Neural cell (in vitro differentiated cells): ENCODE data around the gene GAD2.

ENCODE experiments used
- CTCF ChIP-seq: fragments of 450-650 bp; IDR thresholded peaks from 2 replicates; pipeline ENCODE4 v1.5.1; 2014; ENCODE audit warnings: antibody characterized with exemption, mild to moderate bottlenecking, moderate library complexity; ENCODE audit not compliant: poor library complexity, severe bottlenecking
- EZH2 ChIP-seq: fragments of 200-600, 300-800 bp; shearing (Covaris generic), sonication (generic); IDR thresholded peaks from 2 replicates; pipeline ENCODE4 v1.6.1; 2014; ENCODE audit warnings: antibody characterized with exemption, low read length, borderline replicate concordance, mild to moderate bottlenecking; ENCODE audit not compliant: insufficient read depth, poor library complexity, severe bottlenecking
- POLR2AphosphoS5 ChIP-seq: IDR thresholded peaks from 2 replicates; pipeline ENCODE4 v1.6.1; 2012

- TF ChIP-seq EZH2 (no peak), POLR2AphosphoS5 (no peak), CTCF (no peak)
Measured at GRCh38 chr10:26177341-26177740, 39.2 kb upstream of the GAD2 start.
